Measurements from ENCODE around the gene BHLHE40. TPM values are rescaled to one million over a fixed set of nuclear protein-coding genes. Genes with fewer than 3 reads are reported as not detected.

BHLHE40 gene
- total and polyA plus RNA-seq, 2 of the 8 experiments (the other 6 are each of a cell fraction or from before 2014, with no cell fraction given) = 1.5 to 2.2 TPM

DNA sequence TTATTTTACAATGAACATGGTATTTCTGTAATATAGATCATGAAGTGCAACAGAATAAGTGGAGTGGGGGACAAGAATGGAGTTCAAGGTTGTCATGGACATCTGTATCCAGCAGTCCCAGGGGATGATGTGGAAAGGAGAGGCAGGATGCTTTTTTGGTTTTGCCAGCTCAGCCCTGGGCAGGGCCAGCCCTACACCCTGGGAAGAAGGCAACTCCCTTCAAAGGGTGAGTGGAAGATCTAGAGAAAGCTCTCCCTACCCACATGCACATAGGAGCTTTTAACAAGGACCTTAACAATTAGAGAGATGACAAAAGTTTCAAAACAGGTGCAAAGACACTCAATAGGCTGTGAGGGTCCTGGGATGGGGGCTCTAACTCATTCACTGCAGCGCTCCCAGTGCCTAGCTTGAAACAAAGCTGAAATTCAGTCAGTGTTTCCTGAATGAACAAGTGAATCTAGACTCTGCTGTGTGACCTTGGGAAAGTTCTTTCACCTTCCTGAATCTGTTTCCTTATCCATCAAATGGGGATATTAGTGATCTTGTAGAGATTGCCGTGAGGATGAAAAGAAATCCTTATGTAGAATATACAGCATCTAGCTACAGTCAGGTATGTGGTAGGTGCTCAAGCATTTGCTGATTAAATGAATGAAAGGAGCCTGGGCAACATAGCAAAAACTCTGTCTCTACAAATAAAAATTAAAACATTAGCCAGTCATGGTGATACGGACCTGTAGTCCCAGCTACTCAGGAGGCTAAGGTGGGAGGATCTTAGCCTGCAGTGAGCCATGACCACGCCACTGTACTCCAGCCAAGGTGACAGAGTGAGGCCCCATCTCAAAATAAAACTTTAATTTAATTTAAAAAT, 14.3 kb downstream of the BHLHE40 start (continued):
- TF ChIP-seq YY1 (IDR thresholded peaks at IDR 0.05; ENCODE audit: low read depth, low read length) (no peak), RBBP5 (IDR thresholded peaks at IDR 0.05; ENCODE audit: borderline replicate concordance, low read depth, low read length) (no peak), RAD21 (IDR thresholded peaks at IDR 0.05 in 1 of 2, conservative IDR thresholded peaks at IDR 0.05 in 1 of 2; ENCODE audit: low read depth in 2 of 2, low read length in 2 of 2) (no peak), SP4 (IDR thresholded peaks at IDR 0.05; ENCODE audit: low read length) (no peak)
